Ishikawa (cell line): ENCODE measurements around the gene TET2.

Experiments used
- CEBPB ChIP-seq: IDR thresholded peaks from 2 replicates; pipeline ENCODE4 v1.6.1; 2012
- CREB1 ChIP-seq: IDR thresholded peaks from 2 replicates; pipeline ENCODE4 v1.6.1; 2012; ENCODE audit warnings: low read depth
- EGR1 ChIP-seq: IDR thresholded peaks from 2 replicates; pipeline ENCODE4 v1.6.1; 2012
- EP300 ChIP-seq: IDR thresholded peaks from 2 replicates; pipeline ENCODE4 v1.6.1; 2012; ENCODE audit warnings: borderline replicate concordance
- FOXM1 ChIP-seq: IDR thresholded peaks from 2 replicates; pipeline ENCODE4 v1.6.1; 2012; ENCODE audit warnings: low read depth, borderline replicate concordance
- NFIC ChIP-seq: IDR thresholded peaks from 2 replicates; pipeline ENCODE4 v1.6.1; 2012
- RAD21 ChIP-seq: IDR thresholded peaks from 2 replicates; pipeline ENCODE4 v1.6.1; 2012; ENCODE audit warnings: low read depth
- REST ChIP-seq: IDR thresholded peaks from 2 replicates; pipeline ENCODE4 v1.6.1; 2012; ENCODE audit warnings: low read depth, mild to moderate bottlenecking
- TAF1 ChIP-seq: IDR thresholded peaks from 2 replicates; pipeline ENCODE4 v1.6.1; 2012; ENCODE audit warnings: low read depth, mild to moderate bottlenecking
- TCF12 ChIP-seq: IDR thresholded peaks from 2 replicates; pipeline ENCODE4 v1.6.1; 2012; ENCODE audit warnings: low read depth
- TEAD4 ChIP-seq: IDR thresholded peaks from 2 replicates; pipeline ENCODE4 v1.6.1; 2012
- USF1 ChIP-seq: IDR thresholded peaks from 2 replicates; pipeline ENCODE4 v1.6.1; 2012
- YY1 ChIP-seq: IDR thresholded peaks from 2 replicates; pipeline ENCODE4 v1.6.1; 2012; ENCODE audit warnings: low read depth
- ZBTB7A ChIP-seq: IDR thresholded peaks from 2 replicates; pipeline ENCODE4 v1.6.1; 2012; ENCODE audit warnings: low read depth
- TF ChIP-seq, protein P1 (sequence below): IDR thresholded peaks from 2 replicates; pipeline ENCODE4 v1.6.1; 2012

Gene TET2

DNA sequence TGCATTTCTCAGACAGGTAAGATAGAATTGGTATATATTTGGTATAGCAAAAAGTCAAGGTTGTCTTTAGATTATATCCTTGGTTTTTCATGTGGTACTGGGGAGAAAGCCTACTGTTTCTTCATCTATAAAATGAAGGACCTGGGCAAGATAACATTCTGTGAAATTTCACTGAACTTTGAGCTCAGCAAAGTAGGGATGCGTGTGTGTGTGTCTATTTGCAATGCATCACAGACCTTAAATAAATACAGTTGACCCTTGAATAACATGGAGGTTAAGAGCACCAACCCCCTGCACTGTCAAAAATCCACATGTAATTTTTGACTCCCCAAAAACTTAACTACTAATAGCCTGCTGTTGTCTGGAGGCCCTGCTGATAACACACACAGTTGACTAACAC, 25.2 kb downstream of the TET2 start:
- TF ChIP-seq TEAD4 (no peak), RAD21 (no peak), USF1 (no peak), EP300 (no peak), FOXM1 (no peak), CREB1 (no peak), YY1 (no peak), TCF12 (no peak), CEBPB (no peak), TAF1 (no peak), ZBTB7A (no peak), NFIC (no peak), EGR1 (no peak)
- TF ChIP-seq, protein P1, sequence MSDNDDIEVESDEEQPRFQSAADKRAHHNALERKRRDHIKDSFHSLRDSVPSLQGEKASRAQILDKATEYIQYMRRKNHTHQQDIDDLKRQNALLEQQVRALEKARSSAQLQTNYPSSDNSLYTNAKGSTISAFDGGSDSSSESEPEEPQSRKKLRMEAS = no peak

DNA sequence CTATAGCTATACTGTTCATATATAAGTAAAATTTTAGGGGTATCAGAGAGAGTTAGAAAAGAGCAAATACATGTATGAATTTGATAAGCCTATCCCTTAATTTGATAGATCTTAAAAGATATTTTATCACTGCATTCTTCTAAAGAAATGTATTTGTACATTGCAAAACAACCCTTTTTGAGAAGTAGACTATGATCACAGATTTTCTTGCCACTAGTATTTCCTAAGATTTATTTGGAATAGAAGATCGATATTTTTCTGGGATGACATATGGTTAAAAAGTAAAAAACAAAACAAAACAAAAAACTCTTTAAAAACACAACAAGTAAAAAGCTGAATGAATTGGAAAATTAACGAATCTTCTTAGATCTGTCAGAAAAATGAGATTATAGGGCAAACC, 27.4 kb downstream of the TET2 start:
- TF ChIP-seq CEBPB = no peak
- no peak for TF ChIP-seq EGR1
- no peak for TF ChIP-seq TEAD4
- TF ChIP-seq ZBTB7A = no peak
- no peak for TF ChIP-seq REST
- no peak for TF ChIP-seq YY1
- TF ChIP-seq EP300 = no peak
- TF ChIP-seq USF1 = no peak
- TF ChIP-seq RAD21 = no peak
- TF ChIP-seq CREB1 = no peak
- no peak for TF ChIP-seq NFIC
- no peak for TF ChIP-seq TAF1
- no peak for TF ChIP-seq FOXM1
- TF ChIP-seq, protein P1 = no peak
- TF ChIP-seq TCF12 = no peak

- TF ChIP-seq YY1 (no peak), TCF12 (no peak), TEAD4 (no peak), EP300 (no peak), RAD21 (no peak), TAF1 (no peak)
Measured at GRCh38 chr4:105179539-105180401, 33.1 kb downstream of the TET2 start.

GRCh38 chr4:105181259-105181658, 34.6 kb downstream of the TET2 start:
- TF ChIP-seq CREB1 (no peak), TEAD4 (no peak), REST (no peak), YY1 (no peak), RAD21 (no peak), USF1 (no peak), ZBTB7A (no peak), EGR1 (no peak), NFIC (no peak), FOXM1 (no peak), TCF12 (no peak), TAF1 (no peak), CEBPB (no peak), EP300 (no peak)
- TF ChIP-seq, protein P1 = no peak

GRCh38 chr4:105182211-105182610, 35.5 kb downstream of the TET2 start:
- TF ChIP-seq NFIC (no peak), REST (no peak), TAF1 (no peak), EP300 (no peak), RAD21 (no peak), TEAD4 (no peak), TCF12 (no peak), YY1 (no peak), ZBTB7A (no peak), CEBPB (no peak), EGR1 (no peak), FOXM1 (no peak), CREB1 (no peak), USF1 (no peak)
- TF ChIP-seq, protein P1 = no peak
